ENCODE measurements around the gene PPP1R14B. TPM values are rescaled to one million over a fixed set of nuclear protein-coding genes. Genes with fewer than 3 reads are reported as not detected.

The PPP1R14B gene
- total and polyA plus RNA-seq, 2 of the 13 experiments (the other 11 are each of a cell fraction or from before 2014, with no cell fraction given): 110 to 148 TPM

- TF ChIP-seq PREB (CRISPR knock-in tag; IDR thresholded peaks at IDR 0.05): no peak
- no peak for TF ChIP-seq DMAP1 (CRISPR knock-in tag; IDR thresholded peaks at IDR 0.05)
Measured at GRCh38 chr11:64244107-64244506, 2.6 kb downstream of the PPP1R14B start (continued).

DNA sequence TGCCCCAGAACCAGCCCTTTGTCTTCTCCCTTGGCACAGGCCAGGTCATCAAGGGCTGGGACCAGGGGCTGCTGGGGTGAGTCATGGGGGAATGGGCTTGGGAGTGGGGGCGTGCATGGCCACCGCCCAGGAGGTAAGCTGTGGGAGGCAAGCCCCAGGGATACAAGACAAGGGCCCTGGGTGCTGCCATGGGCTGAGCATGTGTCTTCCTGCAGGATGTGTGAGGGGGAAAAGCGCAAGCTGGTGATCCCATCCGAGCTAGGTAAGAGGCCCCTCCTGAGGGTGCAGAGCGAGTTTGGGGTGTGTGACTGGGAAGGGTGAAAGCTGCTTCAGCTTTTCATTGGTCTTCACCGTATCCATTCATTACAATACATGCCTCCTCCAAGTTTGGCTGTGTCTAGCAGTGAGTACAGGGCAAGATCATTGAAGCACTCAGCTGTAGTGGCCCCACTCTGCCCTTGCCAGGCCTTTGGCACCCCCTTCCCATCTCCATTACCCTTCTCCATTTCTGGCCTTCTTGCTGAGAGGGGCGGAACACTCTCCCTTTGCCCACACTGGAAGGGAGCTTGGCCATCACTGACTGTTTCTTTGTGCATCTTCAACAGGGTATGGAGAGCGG, 3.4 kb downstream of the PPP1R14B start:
- Histone ChIP-seq H3K4me2 (ENCODE audit: low read depth, low read length) (peak overlapping the region; percentile 95), H3K27me3 (ENCODE audit: control insufficient read depth in 1 of 2, insufficient read depth in 2 of 2, low read length in 2 of 2) (no peaks in the 10 kb centered on the region; a peak in 1 of 5 replicates), H3K27ac (ENCODE audit: extremely low read length, insufficient read depth, low read length) (no peak overlapping the region), H3K4me3 (replicated peaks in 1 of 3; ENCODE audit: insufficient read depth in 1 of 3, low read depth in 2 of 3, low read length in 3 of 3) (peak overlapping the region in 1 of 3 experiments; percentile 20; a peak in 1 of 6 replicates), H3K9ac (ENCODE audit: insufficient read depth, low read depth, low read length) (peak overlapping the region; percentile 13; the same call in 1 of the 2 replicates), H3K79me2 (ENCODE audit: insufficient read depth, low read length) (peaks cover 26% of the 10 kb centered on the region), H4K20me1 (ENCODE audit: insufficient read depth, low read length) (no peaks in the 10 kb centered on the region), H3K9me3 (ENCODE audit: low read length) (no peaks in the 10 kb centered on the region), H3K36me3 (replicated peaks in 1 of 2; ENCODE audit: control insufficient read depth in 1 of 2, insufficient read depth in 2 of 2, low read length in 2 of 2) (peaks cover 0 to 11% of the 10 kb centered on the region in 2 experiments; a peak in 3 of 5 replicates), H3K4me1 (ENCODE audit: insufficient read depth, low read length) (peaks cover 52% of the 10 kb centered on the region), H2AFZ (ENCODE audit: low read length) (no peak overlapping the region)
- intact Hi-C loops (cut with micrococcal nuclease; ENCODE audit: unreplicated experiment) (loop anchor here (5.0 kb wide), 1 partner anchor 56 kb away; the partner anchor contains the start of gene STIP1), in situ Hi-C loops (cut with HindIII; ENCODE audit: extremely low pct_ligation_motif_present, low pct_unique_long_range_greater_than_20kb) (loop anchor here (5.0 kb wide), 1 partner anchor 59 kb away; the partner anchor contains the start of gene CATSPERZ)
- DNase-seq (ENCODE audit: low spot score) (no peak), FAIRE-seq (no peak), ATAC-seq (no peak)
- 99% methylated on average over 8 of the region's 8 CpGs for WGBS (ENCODE audit: low lambda C conversion rate)
- CTCF ChIA-PET (ENCODE audit: low intra/inter-chr PET ratio, low total read pairs): no interaction called here
- BruUV-seq (replicated peaks): no TSS peak
- POLR2A ChIA-PET: interaction anchor here (1.2 to 8.3 kb wide), 5 partner anchors 17 to 67 kb away, joined by 3 to 113 read pairs (median 15); partner anchors contain the start of genes NUDT22 and TRPT1
- no peak for TF ChIP-seq ZNF605 (CRISPR knock-in tag; IDR thresholded peaks at IDR 0.05)
- no peak for TF ChIP-seq CEBPB (IDR thresholded peaks at IDR 0.05; ENCODE audit: borderline replicate concordance, low read depth, low read length)
- TF ChIP-seq MIXL1 (CRISPR knock-in tag; IDR thresholded peaks at IDR 0.05): no peak
- no peak for TF ChIP-seq ZNF382 (CRISPR knock-in tag; IDR thresholded peaks at IDR 0.05; ENCODE audit: borderline replicate concordance)
- no peak for TF ChIP-seq HDAC1 (CRISPR knock-in tag; IDR thresholded peaks at IDR 0.05)
- TF ChIP-seq ZNF747 (CRISPR knock-in tag; IDR thresholded peaks at IDR 0.05; ENCODE audit: borderline replicate concordance): no peak
- no peak for TF ChIP-seq MTA3 (CRISPR knock-in tag; IDR thresholded peaks at IDR 0.05)
- TF ChIP-seq BATF2 (CRISPR knock-in tag; IDR thresholded peaks at IDR 0.05): no peak
- no peak for TF ChIP-seq SRSF1 (optimal IDR thresholded peaks at IDR 0.05; ENCODE audit: low read depth, low read length)
- TF ChIP-seq ZNF431 (CRISPR knock-in tag; IDR thresholded peaks at IDR 0.05; ENCODE audit: borderline replicate concordance, low read depth): no peak
- TF ChIP-seq ZNF484 (CRISPR knock-in tag; IDR thresholded peaks at IDR 0.05; ENCODE audit: borderline replicate concordance, low read depth): no peak
- TF ChIP-seq NRL (CRISPR knock-in tag; IDR thresholded peaks at IDR 0.05; ENCODE audit: borderline replicate concordance): no peak
- no peak for TF ChIP-seq TRIM22 (IDR thresholded peaks at IDR 0.05)
- TF ChIP-seq AGO1 (IDR thresholded peaks at IDR 0.05; ENCODE audit: low read depth, low read length, poor library complexity, severe bottlenecking): peak; percentile 83
- TF ChIP-seq, protein P1, sequence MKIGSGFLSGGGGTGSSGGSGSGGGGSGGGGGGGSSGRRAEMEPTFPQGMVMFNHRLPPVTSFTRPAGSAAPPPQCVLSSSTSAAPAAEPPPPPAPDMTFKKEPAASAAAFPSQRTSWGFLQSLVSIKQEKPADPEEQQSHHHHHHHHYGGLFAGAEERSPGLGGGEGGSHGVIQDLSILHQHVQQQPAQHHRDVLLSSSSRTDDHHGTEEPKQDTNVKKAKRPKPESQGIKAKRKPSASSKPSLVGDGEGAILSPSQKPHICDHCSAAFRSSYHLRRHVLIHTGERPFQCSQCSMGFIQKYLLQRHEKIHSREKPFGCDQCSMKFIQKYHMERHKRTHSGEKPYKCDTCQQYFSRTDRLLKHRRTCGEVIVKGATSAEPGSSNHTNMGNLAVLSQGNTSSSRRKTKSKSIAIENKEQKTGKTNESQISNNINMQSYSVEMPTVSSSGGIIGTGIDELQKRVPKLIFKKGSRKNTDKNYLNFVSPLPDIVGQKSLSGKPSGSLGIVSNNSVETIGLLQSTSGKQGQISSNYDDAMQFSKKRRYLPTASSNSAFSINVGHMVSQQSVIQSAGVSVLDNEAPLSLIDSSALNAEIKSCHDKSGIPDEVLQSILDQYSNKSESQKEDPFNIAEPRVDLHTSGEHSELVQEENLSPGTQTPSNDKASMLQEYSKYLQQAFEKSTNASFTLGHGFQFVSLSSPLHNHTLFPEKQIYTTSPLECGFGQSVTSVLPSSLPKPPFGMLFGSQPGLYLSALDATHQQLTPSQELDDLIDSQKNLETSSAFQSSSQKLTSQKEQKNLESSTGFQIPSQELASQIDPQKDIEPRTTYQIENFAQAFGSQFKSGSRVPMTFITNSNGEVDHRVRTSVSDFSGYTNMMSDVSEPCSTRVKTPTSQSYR (CRISPR knock-in tag; IDR thresholded peaks at IDR 0.05; ENCODE audit: borderline replicate concordance): no peak

Measured in HepG2 (cell line).